SK-N-SH treated with all-trans-retinoic acid at 6 μM for 48 hours (cell line): ENCODE data around the gene VWA5B2.

Experiments
- ARNTL ChIP-seq: fragments of 450-650 bp; formaldehyde crosslinking; IDR thresholded peaks from 2 replicates; pipeline ENCODE4 v1.5.0; 2020; ENCODE audit warnings: low read depth, mild to moderate bottlenecking, moderate library complexity, borderline replicate concordance
- CREB5 ChIP-seq: fragments of 250-450 bp; sonication (Bioruptor Pico); IDR thresholded peaks from 2 replicates; pipeline ENCODE4 v1.5.1; 2020; ENCODE audit warnings: low read depth, mild to moderate bottlenecking, moderate library complexity
- CSDC2 ChIP-seq: fragments of 250-450 bp; sonication (Bioruptor Pico); IDR thresholded peaks from 2 replicates; pipeline ENCODE4 v1.5.0; 2020; ENCODE audit warnings: mild to moderate bottlenecking, moderate library complexity
- GLIS3 ChIP-seq: fragments of 250-450 bp; sonication (Bioruptor Pico); IDR thresholded peaks from 2 replicates; pipeline ENCODE4 v1.5.0; 2020; ENCODE audit warnings: mild to moderate bottlenecking, moderate library complexity
- POU6F1 ChIP-seq: fragments of 250-450 bp; sonication (Bioruptor Pico); IDR thresholded peaks from 2 replicates; pipeline ENCODE4 v1.8.0; 2021; ENCODE audit warnings: low read depth, mild to moderate bottlenecking, moderate library complexity, borderline replicate concordance
- RARB ChIP-seq: fragments of 250-450 bp; sonication (Bioruptor Pico); IDR thresholded peaks from 2 replicates; pipeline ENCODE4 v1.8.0; 2021; ENCODE audit warnings: mild to moderate bottlenecking, moderate library complexity
- SNAI2 ChIP-seq: fragments of 250-450 bp; sonication (Bioruptor Pico); IDR thresholded peaks from 2 replicates; pipeline ENCODE4 v1.5.0; 2020; ENCODE audit warnings: mild to moderate bottlenecking, moderate library complexity
- TOX ChIP-seq: fragments of 250-450 bp; sonication (Bioruptor Pico); IDR thresholded peaks from 2 replicates; pipeline ENCODE4 v1.8.0; 2021; ENCODE audit warnings: mild to moderate bottlenecking, moderate library complexity, borderline replicate concordance
- ZFP3 ChIP-seq: fragments of 250-450 bp; sonication (Bioruptor Pico); IDR thresholded peaks from 2 replicates; pipeline ENCODE4 v1.5.0; 2020; ENCODE audit warnings: mild to moderate bottlenecking, moderate library complexity
- ZFP30 ChIP-seq: fragments of 450-650 bp; formaldehyde crosslinking; IDR thresholded peaks from 2 replicates; pipeline ENCODE4 v1.5.0; 2022; ENCODE audit warnings: mild to moderate bottlenecking, moderate library complexity
- ZNF565 ChIP-seq: fragments of 450-650 bp; formaldehyde crosslinking; conservative IDR thresholded peaks from 2 replicates; pipeline ENCODE4 v1.5.0; 2020; ENCODE audit warnings: low read depth, mild to moderate bottlenecking, moderate library complexity
- ZNF8 ChIP-seq: fragments of 450-650 bp; formaldehyde crosslinking; IDR thresholded peaks from 2 replicates; pipeline ENCODE4 v1.5.0; 2020; ENCODE audit warnings: mild to moderate bottlenecking, moderate library complexity
- TF ChIP-seq, protein P1 (sequence below): fragments of 250-450 bp; sonication (Bioruptor Pico); IDR thresholded peaks from 2 replicates; pipeline ENCODE4 v1.8.0; 2020; ENCODE audit warnings: mild to moderate bottlenecking, moderate library complexity, borderline replicate concordance

DNA sequence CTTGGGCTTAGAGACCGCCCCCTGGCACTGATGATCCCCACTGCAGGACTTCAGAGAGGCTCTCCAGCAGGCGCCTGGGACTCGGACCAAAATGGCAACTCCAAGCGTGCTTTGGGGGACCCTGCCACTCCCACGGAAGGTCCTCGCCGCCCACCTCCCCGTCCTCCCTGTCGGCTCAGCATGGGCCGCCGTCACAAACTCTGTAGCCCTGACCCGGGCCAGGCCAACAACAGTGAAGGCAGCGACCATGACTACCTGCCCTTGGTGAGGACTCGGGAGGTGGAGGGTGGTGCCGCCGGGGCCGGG is 11.7 kb downstream of the VWA5B2 start:
- TF ChIP-seq TOX (CRISPR knock-in tag) (no peak), RARB (CRISPR knock-in tag) (no peak), ZNF565 (CRISPR knock-in tag) (no peak), CSDC2 (CRISPR knock-in tag) (no peak), SNAI2 (CRISPR knock-in tag) (no peak), ZNF8 (no peak), CREB5 (CRISPR knock-in tag) (no peak), ZFP30 (no peak), ARNTL (CRISPR knock-in tag) (no peak), ZFP3 (CRISPR knock-in tag) (no peak), GLIS3 (CRISPR knock-in tag) (no peak), POU6F1 (no peak)
- TF ChIP-seq, protein P1, sequence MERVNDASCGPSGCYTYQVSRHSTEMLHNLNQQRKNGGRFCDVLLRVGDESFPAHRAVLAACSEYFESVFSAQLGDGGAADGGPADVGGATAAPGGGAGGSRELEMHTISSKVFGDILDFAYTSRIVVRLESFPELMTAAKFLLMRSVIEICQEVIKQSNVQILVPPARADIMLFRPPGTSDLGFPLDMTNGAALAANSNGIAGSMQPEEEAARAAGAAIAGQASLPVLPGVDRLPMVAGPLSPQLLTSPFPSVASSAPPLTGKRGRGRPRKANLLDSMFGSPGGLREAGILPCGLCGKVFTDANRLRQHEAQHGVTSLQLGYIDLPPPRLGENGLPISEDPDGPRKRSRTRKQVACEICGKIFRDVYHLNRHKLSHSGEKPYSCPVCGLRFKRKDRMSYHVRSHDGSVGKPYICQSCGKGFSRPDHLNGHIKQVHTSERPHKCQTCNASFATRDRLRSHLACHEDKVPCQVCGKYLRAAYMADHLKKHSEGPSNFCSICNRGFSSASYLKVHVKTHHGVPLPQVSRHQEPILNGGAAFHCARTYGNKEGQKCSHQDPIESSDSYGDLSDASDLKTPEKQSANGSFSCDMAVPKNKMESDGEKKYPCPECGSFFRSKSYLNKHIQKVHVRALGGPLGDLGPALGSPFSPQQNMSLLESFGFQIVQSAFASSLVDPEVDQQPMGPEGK (CRISPR knock-in tag) = no peak
